GM18951 (cell line): ENCODE measurements around the gene RNF215.

ENCODE experiments used
- POLR2A ChIP-seq: IDR thresholded peaks from 4 replicates; pipeline ENCODE4 v1.6.1; 2011; ENCODE audit warnings: mild to moderate bottlenecking; ENCODE audit not compliant: insufficient read length, insufficient read depth; ENCODE audit errors: extremely low read depth
- in situ Hi-C: fragments of 300-500 bp; cut with MboI; formaldehyde crosslinking; loops from one replicate; pipeline ENCODE4 v1.12.0; 2022; ENCODE audit warnings: low sequenced_read_pairs, mixed read lengths, inconsistent platforms; ENCODE audit not compliant: unreplicated experiment

The RNF215 gene

DNA sequence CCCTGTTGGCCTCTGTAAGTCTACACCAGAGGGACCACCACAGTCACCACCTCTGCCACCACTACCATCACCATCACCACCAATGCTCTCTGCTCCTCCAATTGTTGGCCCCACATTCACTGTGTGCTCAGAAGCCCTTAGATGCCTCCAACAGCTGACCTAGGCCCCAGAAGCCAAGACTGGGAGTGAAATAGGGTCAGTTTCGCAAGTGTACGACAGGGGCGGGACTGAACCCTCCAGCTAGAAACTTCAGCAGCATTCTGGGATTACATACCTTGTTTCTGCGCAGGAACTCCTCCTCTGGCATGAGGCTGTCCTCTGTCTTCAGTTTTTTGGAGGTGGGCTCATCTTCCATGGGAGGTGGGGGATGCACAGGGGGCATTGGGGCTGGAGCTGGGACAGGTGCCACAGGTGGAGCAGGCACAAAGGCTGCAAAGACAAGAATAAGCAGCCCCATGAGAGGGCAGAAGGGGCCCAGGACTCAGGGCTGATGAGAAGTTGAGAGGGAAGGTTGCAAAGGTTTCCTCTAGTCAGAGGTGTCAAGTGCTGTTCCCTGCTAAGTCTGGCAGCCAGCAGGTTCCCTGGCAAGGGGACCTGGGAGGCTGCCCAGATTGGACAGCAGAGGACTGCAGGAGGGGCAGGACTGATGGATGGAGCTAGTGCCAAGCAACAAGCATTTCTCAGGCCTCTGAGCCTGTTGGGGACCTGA is 50.3 kb downstream of the RNF215 start:
- in situ Hi-C loops = no loop called here
- TF ChIP-seq POLR2A = no peak

- in situ Hi-C loops = no loop called here
- TF ChIP-seq POLR2A = no peak
Measured at GRCh38 chr22:30335236-30335635, 52.0 kb downstream of the RNF215 start.

- TF ChIP-seq POLR2A = no peak
Measured at GRCh38 chr22:30334646-30335045, 52.6 kb downstream of the RNF215 start.

GRCh38 chr22:30333707-30334087 is 53.5 kb downstream of the RNF215 start:
- TF ChIP-seq POLR2A = no peak
- in situ Hi-C loops = no loop called here

More at GRCh38 chr22:30334646-30335045, 52.6 kb downstream of the RNF215 start:
- in situ Hi-C loops = no loop called here

- in situ Hi-C loops = no loop called here
- no peak for TF ChIP-seq POLR2A
Measured at GRCh38 chr22:30332994-30333706, 54.1 kb downstream of the RNF215 start.

DNA sequence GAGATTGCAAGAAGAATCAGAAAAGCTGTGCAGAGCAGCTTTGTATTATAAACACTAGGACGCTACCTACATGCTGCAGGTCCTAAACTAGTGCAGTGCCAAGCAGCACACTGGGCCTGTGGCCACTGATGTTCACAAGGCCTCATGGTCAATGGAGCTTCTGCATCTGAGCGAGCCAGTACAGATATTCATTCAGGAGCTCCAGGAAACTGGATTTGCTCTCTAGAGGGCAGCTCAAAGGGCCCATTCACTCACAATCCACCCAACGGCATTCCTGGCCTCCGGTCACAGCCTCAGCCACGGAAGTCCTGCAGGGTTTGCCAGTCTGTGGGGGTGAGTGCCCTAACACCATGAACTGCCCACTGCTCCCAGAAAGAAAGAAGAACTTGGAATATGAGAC is 54.7 kb downstream of the RNF215 start:
- in situ Hi-C loops = no loop called here
- no peak for TF ChIP-seq POLR2A
